Pancreas (tissue), 10 donors: ENCODE data around the gene VEGFB. TPM values are rescaled to one million over a fixed set of nuclear protein-coding genes. Genes with fewer than 3 reads are reported as not detected.

Experiments
- ATAC-seq, 4 donors: fragments of 200-7000 bp; cut with Tn5 transposase; one replicate each; pipeline versions ENCODE4 v1.8.0 to v1.9.1; 2020; ENCODE audit warnings: mild to moderate bottlenecking in 4 of 4, moderate library complexity in 4 of 4
- DNase-seq, 6 donors: peaks; one replicate each; pipeline ENCODE4 v3.0.0-alpha.2; 2020
- FAIRE-seq: peaks from 2 replicates; lab custom pipeline; 2012; peaks lifted over from hg19 to GRCh38; lab: Jason Lieb, UNC
- H3K27ac ChIP-seq, 4 donors: fragments of 200-600 bp; sonication (generic); 1 replicate in 3 of 4; 2 replicates in 1 of 4; pipeline versions ENCODE4 v1.5.0 to v1.8.0; 2020
- H3K27me3 ChIP-seq, 4 donors: fragments of 200-600 bp; one replicate each; pipeline ENCODE4 v1.8.0; 2021
- H3K36me3 ChIP-seq, 3 donors: fragments of 200-600 bp; sonication (generic) in 1 of 3; one replicate each; pipeline versions ENCODE4 v1.5.0 to v1.8.0; 2020 to 2021
- H3K4me1 ChIP-seq, 3 donors: fragments of 200-600 bp; one replicate each; pipeline ENCODE4 v1.8.0; 2021
- H3K4me3 ChIP-seq, 4 donors: fragments of 200-600 bp; sonication (generic) in 2 of 4; one replicate each; pipeline versions ENCODE4 v1.5.0 to v1.8.0; 2020 to 2021
- H3K9me3 ChIP-seq, 4 donors: fragments of 200-600 bp; one replicate each; pipeline ENCODE4 v1.8.0; 2021
- CTCF ChIP-seq, 4 donors: fragments of 200-600 bp; sonication (generic) in 3 of 4; IDR thresholded peaks; one replicate each; pipeline versions ENCODE4 v1.5.0 to v1.8.0; 2021; ENCODE audit warnings: antibody characterized with exemption in 4 of 4
- WGBS, 2 donors: extraction: QIAGEN DNeasy Blood & Tissue Kit; methylation state at CpG; one replicate each; pipeline ENCODE4 v1.1.7; 2013; 5-methylcytosine and 5-hydroxymethylcytosine counted together
- intact Hi-C, 3 donors: fragments of 100-400 bp; cut with DNase I; formaldehyde crosslinking; loops; one replicate each; pipeline versions ENCODE4 v1.11.1 to v1.14.2; 2022
- polyA plus RNA-seq, 2 donors: library from polyadenylated mRNA; stranded (reverse); fragments of 200-250 nt; gene quantifications; one replicate each; pipeline ENCODE4 v1.2.3, GENCODE V29; 2013
- total RNA-seq, 6 donors: library from RNA; stranded (reverse); fragmentation: NEBNext Ultra II Directional in 4 of 6; extraction: Animal tissue kit (Norgen Biotek cat#: 25700) in 4 of 6; gene quantifications; one replicate each; pipeline versions ENCODE4 v1.2.1 to v1.2.4, GENCODE V29; 2021 to 2023
- donor health status: healthy with polysubstance abuse.
- donor health status: DM: no; HTN: no; CAD: no; lungs with moderate emphysema.
- donor health status: DM: no; HTN: no; CAD: no.
- donor health status: control.
- donor health status: control.
- donor health status: Bipolar disorder and iron deficiency.
- donor health status: DM: yes; HTN: yes; CAD: no.
- donor health status: DM: no; HTN: no; CAD: no.
- donor health status: DM: no; HTN: no; CAD: no.
- donor health status: DM: yes; HTN: yes; CAD: no.

VEGFB gene
- total RNA-seq (10 to 100 TPM; 54.1 to 87.1 (median 62.2) TPM), polyA plus RNA-seq (100 to 1,000 TPM in 1 of 2 donors, 10 to 100 TPM in 1; 61.2 to 115 TPM)

- Histone ChIP-seq H3K9me3 (no peaks in the 10 kb centered on the region), H3K27ac (peak within 1 kb of the TSS; percentile 75 to 90 (median 86)), H3K4me3 (peak within 1 kb of the TSS; percentile 55 to 78 (median 74)), H3K4me1 (peaks cover 25 to 45% (median 33%) of the 10 kb centered on the region in 3 donors), H3K36me3 (no peaks in the 10 kb centered on the region), H3K27me3 (no peaks in the 10 kb centered on the region)
- 1 to 2% methylated on average over 42 to 53 of the region's 62 CpGs for WGBS, 2 donors
- intact Hi-C loops: no loop called here
- TF ChIP-seq CTCF (IDR thresholded peaks at IDR 0.05): no peak
- FAIRE-seq: no peak
- peak; percentile 38 to 61 (median 50) for ATAC-seq
- DNase-seq: peak; percentile 75 to 89 (median 86)
Measured at GRCh38 chr11:64233913-64234586, at the start of gene VEGFB. VEGFB (plus strand) TSS chr11:64234584; CDS start chr11:64234834, 250 bp downstream.

GRCh38 chr11:64185175-64185692, 49.1 kb upstream of the VEGFB start:
- peak in 3 of 6 donors; percentile 77 to 92 (median 86) for DNase-seq
- Histone ChIP-seq H3K4me1 (peaks cover 22 to 50% (median 34%) of the 10 kb centered on the region in 3 donors), H3K27me3 (no peaks in the 10 kb centered on the region), H3K27ac (peak overlapping the region; percentile 85 to 99 (median 94)), H3K36me3 (no peaks in the 10 kb centered on the region), H3K4me3 (peak overlapping the region; percentile 45 to 69 (median 50)), H3K9me3 (no peaks in the 10 kb centered on the region)
- no peak for TF ChIP-seq CTCF (IDR thresholded peaks at IDR 0.05)
- peak; percentile 39 to 48 (median 44) for ATAC-seq
- 0% methylated on average over 51 to 52 of the region's 52 CpGs for WGBS, 2 donors
- intact Hi-C loops: no loop called here
- no peak for FAIRE-seq

- no peaks in the 10 kb centered on the region for H3K9me3 ChIP-seq
- TF ChIP-seq CTCF (IDR thresholded peaks at IDR 0.05): peak in 2 of 4 donors; percentile 11 to 27
- DNase-seq: peak; percentile 98 to 100 (median 99)
- peak; percentile 92 for FAIRE-seq
- peak within 1 kb of the TSS; percentile 85 to 99 (median 94) for H3K27ac ChIP-seq
- 0% methylated on average over 64 to 74 of the region's 74 CpGs for WGBS, 2 donors
- H3K4me1 ChIP-seq: peaks cover 19 to 46% (median 34%) of the 10 kb centered on the region in 3 donors
- intact Hi-C loops: no loop called here
- peak; percentile 78 to 89 (median 83) for ATAC-seq
- no peaks in the 10 kb centered on the region for H3K36me3 ChIP-seq
- H3K27me3 ChIP-seq: no peaks in the 10 kb centered on the region
- H3K4me3 ChIP-seq: peak within 1 kb of the TSS; percentile 45 to 69 (median 50)
Measured at GRCh38 chr11:64185693-64186491, 48.5 kb upstream of the VEGFB start, which contains the start of gene STIP1. STIP1 (plus strand) TSS chr11:64186171; CDS start chr11:64186262, 91 bp downstream.

GRCh38 chr11:64186492-64187165, 47.8 kb upstream of the VEGFB start:
- Histone ChIP-seq H3K4me1 (peaks cover 14 to 41% (median 26%) of the 10 kb centered on the region in 3 donors), H3K36me3 (no peaks in the 10 kb centered on the region), H3K27me3 (no peaks in the 10 kb centered on the region), H3K9me3 (no peaks in the 10 kb centered on the region), H3K4me3 (no peak overlapping the region), H3K27ac (peak overlapping the region in 2 of 4 donors; percentile 42 to 64)
- no peak for FAIRE-seq
- TF ChIP-seq CTCF (IDR thresholded peaks at IDR 0.05): no peak
- ATAC-seq: no peak
- peak in 2 of 6 donors; percentile 49 to 53 for DNase-seq
- WGBS, 2 donors: 1 to 2% methylated on average over 37 to 48 of the region's 48 CpGs
- intact Hi-C loops: no loop called here
